BLaER1 (cell line): Measurements from ENCODE around the gene PFN3.
A peak's percentile ranks its signal among the peaks of the same experiment; 100 is the strongest.

Experiments used
- H3K27ac ChIP-seq: shearing (Covaris generic); formaldehyde crosslinking; 2 replicates; pipeline ENCODE4 v1.8.1; 2022
- H3K27me3 ChIP-seq: shearing (Covaris generic); formaldehyde crosslinking; 2 replicates; pipeline ENCODE4 v1.8.1; 2022
- H3K36me3 ChIP-seq: shearing (Covaris generic); formaldehyde crosslinking; 2 replicates; pipeline ENCODE4 v1.8.1; 2022
- H3K4me1 ChIP-seq: shearing (Covaris generic); formaldehyde crosslinking; 2 replicates; pipeline ENCODE4 v1.8.1; 2022
- H3K4me2 ChIP-seq: shearing (Covaris generic); formaldehyde crosslinking; 2 replicates; pipeline ENCODE4 v1.8.1; 2022
- H3K4me3 ChIP-seq: shearing (Covaris generic); formaldehyde crosslinking; 2 replicates; pipeline ENCODE4 v1.8.1; 2022
- H3K9ac ChIP-seq: shearing (Covaris generic); formaldehyde crosslinking; 2 replicates; pipeline ENCODE4 v1.8.1; 2022
- H3K9me3 ChIP-seq: shearing (Covaris generic); formaldehyde crosslinking; 2 replicates; pipeline ENCODE4 v1.8.1; 2022
- H4K20me1 ChIP-seq: shearing (Covaris generic); formaldehyde crosslinking; 2 replicates; pipeline ENCODE4 v1.8.1; 2022
- Cebpa-rat ChIP-seq: shearing (Covaris generic); IDR thresholded peaks from 2 replicates; pipeline ENCODE4 v1.8.1; 2022

The PFN3 gene

GRCh38 chr5:177438468-177438867 lies 38.0 kb upstream of the PFN3 start:
- Histone ChIP-seq H3K36me3 (peaks cover 100% of the 10 kb centered on the region), H3K9ac (no peak overlapping the region), H3K4me3 (no peak overlapping the region), H3K4me1 (peaks cover 32% of the 10 kb centered on the region), H3K4me2 (no peak overlapping the region), H3K27me3 (no peaks in the 10 kb centered on the region), H3K9me3 (no peaks in the 10 kb centered on the region), H4K20me1 (peaks cover 9% of the 10 kb centered on the region; the same call in 1 of the 2 replicates), H3K27ac (no peak overlapping the region)
- TF ChIP-seq Cebpa-rat = no peak

GRCh38 chr5:177437623-177438022 lies 37.2 kb upstream of the PFN3 start:
- H3K4me2 ChIP-seq = no peak overlapping the region
- no peaks in the 10 kb centered on the region for H3K9me3 ChIP-seq
- H3K9ac ChIP-seq = no peak overlapping the region
- peaks cover 9% of the 10 kb centered on the region; the same call in 1 of the 2 replicates for H4K20me1 ChIP-seq
- H3K36me3 ChIP-seq = peaks cover 100% of the 10 kb centered on the region
- H3K4me1 ChIP-seq = peaks cover 41% of the 10 kb centered on the region
- TF ChIP-seq Cebpa-rat = no peak
- H3K27me3 ChIP-seq = no peaks in the 10 kb centered on the region
- H3K4me3 ChIP-seq = no peak overlapping the region
- no peak overlapping the region for H3K27ac ChIP-seq

- H3K9ac ChIP-seq = no peak overlapping the region
- H3K4me2 ChIP-seq = no peak overlapping the region
- H3K27ac ChIP-seq = peak overlapping the region; percentile 35; the same call in 1 of the 2 replicates
- no peaks in the 10 kb centered on the region for H3K9me3 ChIP-seq
- H4K20me1 ChIP-seq = peaks cover 6% of the 10 kb centered on the region; the same call in 1 of the 2 replicates
- peaks cover 51% of the 10 kb centered on the region for H3K4me1 ChIP-seq
- H3K36me3 ChIP-seq = peaks cover 89% of the 10 kb centered on the region
- no peak for TF ChIP-seq Cebpa-rat
- H3K27me3 ChIP-seq = no peaks in the 10 kb centered on the region
- H3K4me3 ChIP-seq = no peak overlapping the region
Observed at GRCh38 chr5:177435847-177436536, 35.5 kb upstream of the PFN3 start.

GRCh38 chr5:177434942-177435738 lies 34.7 kb upstream of the PFN3 start:
- no peak overlapping the region for H3K4me3 ChIP-seq
- H4K20me1 ChIP-seq = no peaks in the 10 kb centered on the region
- H3K9ac ChIP-seq = no peak overlapping the region
- no peak overlapping the region for H3K4me2 ChIP-seq
- peaks cover 80% of the 10 kb centered on the region for H3K36me3 ChIP-seq
- H3K4me1 ChIP-seq = peaks cover 51% of the 10 kb centered on the region
- no peaks in the 10 kb centered on the region for H3K9me3 ChIP-seq
- no peaks in the 10 kb centered on the region for H3K27me3 ChIP-seq
- no peak for TF ChIP-seq Cebpa-rat
- peak overlapping the region; percentile 77; the same call in 1 of the 2 replicates for H3K27ac ChIP-seq

GRCh38 chr5:177434437-177434836 lies 34.0 kb upstream of the PFN3 start:
- H3K9ac ChIP-seq = peak overlapping the region; percentile 64
- H3K27ac ChIP-seq = peak overlapping the region; percentile 77
- peaks cover 73% of the 10 kb centered on the region for H3K36me3 ChIP-seq

GRCh38 chr5:177433658-177434217 lies 33.3 kb upstream of the PFN3 start:
- H3K27ac ChIP-seq = peak overlapping the region; percentile 99
- H3K9ac ChIP-seq = peak overlapping the region; percentile 99
- TF ChIP-seq Cebpa-rat = no peak
- H3K4me2 ChIP-seq = peak overlapping the region; percentile 98
- H3K27me3 ChIP-seq = no peaks in the 10 kb centered on the region
- H3K36me3 ChIP-seq = peaks cover 66% of the 10 kb centered on the region
- peaks cover 60% of the 10 kb centered on the region for H3K4me1 ChIP-seq
- peaks cover 3% of the 10 kb centered on the region for H4K20me1 ChIP-seq
- H3K4me3 ChIP-seq = no peak overlapping the region; the same call in 1 of the 2 replicates
- H3K9me3 ChIP-seq = no peaks in the 10 kb centered on the region

More at GRCh38 chr5:177434437-177434836, 34.0 kb upstream of the PFN3 start:
- Histone ChIP-seq H3K27me3 (no peaks in the 10 kb centered on the region), H3K9me3 (no peaks in the 10 kb centered on the region), H3K4me3 (no peak overlapping the region; the same call in 1 of the 2 replicates), H4K20me1 (no peaks in the 10 kb centered on the region), H3K4me1 (peaks cover 53% of the 10 kb centered on the region), H3K4me2 (peak overlapping the region; percentile 98)
- TF ChIP-seq Cebpa-rat = no peak

GRCh38 chr5:177432839-177433657 lies 32.6 kb upstream of the PFN3 start:
- no peaks in the 10 kb centered on the region for H3K27me3 ChIP-seq
- peaks cover 67% of the 10 kb centered on the region for H3K4me1 ChIP-seq
- H3K9me3 ChIP-seq = no peaks in the 10 kb centered on the region
- peaks cover 10% of the 10 kb centered on the region for H4K20me1 ChIP-seq
- peaks cover 60% of the 10 kb centered on the region for H3K36me3 ChIP-seq
- TF ChIP-seq Cebpa-rat = no peak
- H3K9ac ChIP-seq = peak overlapping the region; percentile 99
- H3K27ac ChIP-seq = peak overlapping the region; percentile 99
- H3K4me3 ChIP-seq = peak overlapping the region; percentile 59
- peak overlapping the region; percentile 98 for H3K4me2 ChIP-seq

GRCh38 chr5:177432143-177432838 lies 31.8 kb upstream of the PFN3 start:
- no peak for TF ChIP-seq Cebpa-rat
- Histone ChIP-seq H3K9me3 (no peaks in the 10 kb centered on the region), H3K27me3 (no peaks in the 10 kb centered on the region), H3K27ac (peak overlapping the region; percentile 99), H3K36me3 (peaks cover 52% of the 10 kb centered on the region), H4K20me1 (peaks cover 17% of the 10 kb centered on the region), H3K4me1 (peaks cover 75% of the 10 kb centered on the region), H3K4me2 (peak overlapping the region; percentile 98), H3K9ac (peak overlapping the region; percentile 99), H3K4me3 (peak overlapping the region; percentile 59)
